Mucosa of stomach (tissue), 1 donor: ENCODE measurements around the gene SOD3.
A peak's percentile ranks its signal among the peaks of the same experiment; 100 is the strongest.

Source experiments
- H3K27me3 ChIP-seq: one replicate; pipeline ENCODE4 v1.7.0; 2013; ENCODE audit warnings: mild to moderate bottlenecking, low read length; ENCODE audit not compliant: control insufficient read depth, insufficient read depth
- H3K36me3 ChIP-seq: one replicate; pipeline ENCODE4 v1.7.0; 2013; ENCODE audit warnings: low read length; ENCODE audit not compliant: control insufficient read depth, insufficient read depth
- H3K4me1 ChIP-seq: one replicate; pipeline ENCODE4 v1.7.0; 2013; ENCODE audit warnings: mild to moderate bottlenecking, low read length; ENCODE audit not compliant: control insufficient read depth, insufficient read depth
- H3K4me3 ChIP-seq: one replicate; pipeline ENCODE4 v1.7.0; 2013; ENCODE audit warnings: low read length
- H3K9ac ChIP-seq: one replicate; pipeline ENCODE4 v1.7.0; 2013; ENCODE audit warnings: mild to moderate bottlenecking, low read length, moderate library complexity
- H3K9me3 ChIP-seq: one replicate; pipeline ENCODE4 v1.7.0; 2013; ENCODE audit warnings: mild to moderate bottlenecking, low read length, moderate library complexity; ENCODE audit not compliant: control insufficient read depth
- donor health status: Pancreatic carcinoma.

The SOD3 gene

GRCh38 chr4:24798036-24798610, 2.8 kb downstream of the SOD3 start:
- peaks cover 57% of the 10 kb centered on the region for H3K27me3 ChIP-seq
- no peak overlapping the region for H3K4me3 ChIP-seq

DNA sequence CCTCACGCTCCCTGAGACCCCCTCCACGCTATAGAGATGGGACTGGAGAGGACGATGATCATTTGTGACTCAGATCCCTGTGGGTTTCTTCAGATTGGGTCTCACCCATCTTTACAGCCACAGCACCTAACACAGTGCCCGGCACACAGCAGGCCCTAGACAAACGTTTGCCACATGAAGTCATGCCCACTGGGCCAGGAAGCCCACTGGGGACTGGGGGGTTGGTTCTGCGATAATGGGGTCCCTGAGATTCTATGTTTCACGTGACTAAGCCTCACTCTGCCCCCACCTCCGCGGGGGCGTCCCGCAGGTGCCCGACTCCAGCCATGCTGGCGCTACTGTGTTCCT, 3.8 kb downstream of the SOD3 start:
- H3K9me3 ChIP-seq, result no peaks in the 10 kb centered on the region
- H3K9ac ChIP-seq, result no peak overlapping the region
- H3K27me3 ChIP-seq, result peaks cover 57% of the 10 kb centered on the region
- peaks cover 18% of the 10 kb centered on the region for H3K4me1 ChIP-seq
- no peak overlapping the region for H3K4me3 ChIP-seq
- H3K36me3 ChIP-seq, result no peaks in the 10 kb centered on the region

More at GRCh38 chr4:24798036-24798610, 2.8 kb downstream of the SOD3 start:
- Histone ChIP-seq H3K4me1 (peaks cover 18% of the 10 kb centered on the region), H3K36me3 (no peaks in the 10 kb centered on the region), H3K9me3 (no peaks in the 10 kb centered on the region), H3K9ac (no peak overlapping the region)

DNA sequence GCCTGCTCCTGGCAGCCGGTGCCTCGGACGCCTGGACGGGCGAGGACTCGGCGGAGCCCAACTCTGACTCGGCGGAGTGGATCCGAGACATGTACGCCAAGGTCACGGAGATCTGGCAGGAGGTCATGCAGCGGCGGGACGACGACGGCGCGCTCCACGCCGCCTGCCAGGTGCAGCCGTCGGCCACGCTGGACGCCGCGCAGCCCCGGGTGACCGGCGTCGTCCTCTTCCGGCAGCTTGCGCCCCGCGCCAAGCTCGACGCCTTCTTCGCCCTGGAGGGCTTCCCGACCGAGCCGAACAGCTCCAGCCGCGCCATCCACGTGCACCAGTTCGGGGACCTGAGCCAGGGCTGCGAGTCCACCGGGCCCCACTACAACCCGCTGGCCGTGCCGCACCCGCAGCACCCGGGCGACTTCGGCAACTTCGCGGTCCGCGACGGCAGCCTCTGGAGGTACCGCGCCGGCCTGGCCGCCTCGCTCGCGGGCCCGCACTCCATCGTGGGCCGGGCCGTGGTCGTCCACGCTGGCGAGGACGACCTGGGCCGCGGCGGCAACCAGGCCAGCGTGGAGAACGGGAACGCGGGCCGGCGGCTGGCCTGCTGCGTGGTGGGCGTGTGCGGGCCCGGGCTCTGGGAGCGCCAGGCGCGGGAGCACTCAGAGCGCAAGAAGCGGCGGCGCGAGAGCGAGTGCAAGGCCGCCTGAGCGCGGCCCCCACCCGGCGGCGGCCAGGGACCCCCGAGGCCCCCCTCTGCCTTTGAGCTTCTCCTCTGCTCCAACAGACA, 4.4 kb downstream of the SOD3 start:
- peaks cover 57% of the 10 kb centered on the region for H3K27me3 ChIP-seq
- H3K9me3 ChIP-seq, result no peaks in the 10 kb centered on the region
- no peak overlapping the region for H3K9ac ChIP-seq
- H3K4me3 ChIP-seq, result no peak overlapping the region
- H3K4me1 ChIP-seq, result peaks cover 21% of the 10 kb centered on the region
- no peaks in the 10 kb centered on the region for H3K36me3 ChIP-seq

- Histone ChIP-seq H3K27me3 (peaks cover 56% of the 10 kb centered on the region), H3K9ac (peak overlapping the region; percentile 31), H3K36me3 (no peaks in the 10 kb centered on the region), H3K4me3 (no peak overlapping the region), H3K4me1 (peaks cover 21% of the 10 kb centered on the region), H3K9me3 (no peaks in the 10 kb centered on the region)
Measured at GRCh38 chr4:24800325-24800895, 5.0 kb downstream of the SOD3 start.

- Histone ChIP-seq H3K9me3 (no peaks in the 10 kb centered on the region), H3K4me3 (no peak overlapping the region), H3K9ac (no peak overlapping the region), H3K27me3 (peaks cover 50% of the 10 kb centered on the region), H3K4me1 (peaks cover 12% of the 10 kb centered on the region), H3K36me3 (no peaks in the 10 kb centered on the region)
Measured at GRCh38 chr4:24801136-24801855, 5.9 kb downstream of the SOD3 start.

DNA sequence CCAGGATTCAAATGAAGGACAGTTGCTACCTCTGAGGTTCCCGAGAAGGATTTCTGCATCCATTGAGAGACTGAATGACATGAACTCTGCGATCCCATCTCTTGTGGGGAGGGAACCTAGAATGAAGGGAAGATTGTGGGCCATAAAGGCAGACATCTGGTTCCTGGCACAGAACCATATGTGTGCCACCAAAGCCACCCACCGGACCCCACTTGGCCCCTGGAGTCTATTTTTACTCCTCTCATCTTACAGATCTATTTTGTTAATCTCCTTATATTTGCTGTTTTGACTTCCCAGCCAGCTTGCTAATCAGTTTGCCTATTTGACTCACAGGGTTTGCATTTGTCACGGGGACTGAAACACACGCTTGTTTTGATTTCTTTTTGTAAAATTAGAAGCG, 7.3 kb downstream of the SOD3 start:
- peaks cover 39% of the 10 kb centered on the region for H3K27me3 ChIP-seq
- peaks cover 12% of the 10 kb centered on the region for H3K4me1 ChIP-seq
- no peaks in the 10 kb centered on the region for H3K9me3 ChIP-seq
- H3K9ac ChIP-seq, result no peak overlapping the region
- H3K4me3 ChIP-seq, result no peak overlapping the region
- no peaks in the 10 kb centered on the region for H3K36me3 ChIP-seq

GRCh38 chr4:24805067-24805466, 9.7 kb downstream of the SOD3 start:
- Histone ChIP-seq H3K9me3 (no peaks in the 10 kb centered on the region), H3K9ac (no peak overlapping the region), H3K4me3 (no peak overlapping the region), H3K4me1 (peaks cover 11% of the 10 kb centered on the region), H3K27me3 (peaks cover 19% of the 10 kb centered on the region), H3K36me3 (no peaks in the 10 kb centered on the region)

DNA sequence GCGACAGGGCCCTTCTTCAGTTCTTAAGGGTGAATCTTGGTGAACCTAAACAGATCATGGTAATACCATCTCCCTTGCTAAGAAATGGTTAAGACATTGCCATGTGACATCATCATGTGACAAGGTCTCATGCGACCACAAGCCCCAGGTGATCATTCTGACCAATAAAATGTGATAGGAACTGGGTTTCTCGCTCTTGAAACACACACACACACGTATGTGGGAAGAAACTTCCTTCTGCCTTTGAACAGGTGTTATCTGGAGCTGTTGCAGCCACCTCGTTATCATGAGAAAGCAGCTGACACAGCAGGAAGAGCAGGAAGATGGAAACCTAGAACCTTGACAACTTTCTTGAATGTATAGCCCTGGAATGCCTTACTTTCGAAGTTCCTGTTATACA, 10.2 kb downstream of the SOD3 start:
- Histone ChIP-seq H3K4me1 (peaks cover 9% of the 10 kb centered on the region), H3K4me3 (no peak overlapping the region), H3K9me3 (no peaks in the 10 kb centered on the region), H3K27me3 (peaks cover 14% of the 10 kb centered on the region), H3K9ac (no peak overlapping the region), H3K36me3 (no peaks in the 10 kb centered on the region)

DNA sequence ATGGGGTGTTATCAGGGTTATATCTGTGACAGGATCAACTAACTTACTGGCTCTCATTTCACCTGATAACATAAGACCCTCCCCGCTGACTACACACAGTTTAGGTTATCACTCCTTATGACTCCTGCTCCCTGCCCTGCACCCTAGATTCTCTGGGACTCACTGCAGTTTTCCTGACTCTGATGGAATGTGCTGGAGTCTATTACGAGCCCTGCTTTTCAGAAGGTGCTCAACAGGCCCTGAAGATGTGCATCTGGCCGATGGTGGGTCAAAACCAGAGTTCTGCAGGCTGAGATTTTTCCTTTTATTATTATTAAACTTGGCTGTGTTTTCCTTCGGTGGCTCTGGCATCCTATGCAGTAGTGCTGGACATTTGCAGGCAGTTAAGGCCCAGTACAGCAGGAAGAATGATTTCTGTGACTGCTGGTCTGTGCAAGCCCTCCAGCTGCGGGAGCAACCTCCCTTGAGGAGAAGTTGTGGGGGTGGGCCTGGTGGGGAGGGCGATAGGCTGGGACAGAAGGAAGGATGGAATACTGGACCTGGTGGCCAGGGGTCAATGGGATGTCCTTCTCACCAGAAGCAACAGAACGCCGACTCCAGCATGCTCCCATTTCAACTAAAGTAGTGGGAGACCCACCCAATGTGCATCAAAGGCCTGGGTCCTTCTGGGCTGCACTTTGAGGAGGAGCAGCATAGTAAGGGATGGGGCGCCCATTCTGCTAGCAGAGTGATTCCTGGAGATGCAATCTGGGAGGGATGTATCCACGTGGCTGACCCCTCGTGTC, 11.0 kb downstream of the SOD3 start:
- Histone ChIP-seq H3K4me3 (no peak overlapping the region), H3K4me1 (peaks cover 9% of the 10 kb centered on the region), H3K9ac (no peak overlapping the region), H3K36me3 (no peaks in the 10 kb centered on the region), H3K27me3 (peaks cover 6% of the 10 kb centered on the region), H3K9me3 (no peaks in the 10 kb centered on the region)

DNA sequence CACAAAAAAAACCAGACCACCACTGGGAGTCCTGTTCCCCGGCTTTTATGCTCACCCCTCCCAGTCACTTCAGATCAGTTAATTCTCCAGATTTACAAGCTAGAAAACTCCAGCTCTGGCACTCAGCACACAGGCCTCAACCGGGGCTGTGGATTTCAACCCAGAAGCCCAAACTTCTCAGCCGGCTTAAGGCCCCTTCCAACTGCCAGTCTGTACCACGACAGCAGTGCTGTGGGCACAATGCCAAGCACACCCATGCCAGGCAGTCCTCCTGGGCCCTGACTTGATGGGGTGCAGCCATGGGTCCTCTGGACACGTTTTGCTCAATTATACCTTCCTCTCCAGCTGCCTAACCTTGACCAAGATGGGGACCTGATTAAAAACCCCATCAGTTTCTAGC, 12.2 kb downstream of the SOD3 start:
- peaks cover 9% of the 10 kb centered on the region for H3K4me1 ChIP-seq
- H3K4me3 ChIP-seq, result no peak overlapping the region
- no peaks in the 10 kb centered on the region for H3K36me3 ChIP-seq
- H3K27me3 ChIP-seq, result no peaks in the 10 kb centered on the region
- H3K9ac ChIP-seq, result no peak overlapping the region
- no peaks in the 10 kb centered on the region for H3K9me3 ChIP-seq

- Histone ChIP-seq H3K9ac (no peak overlapping the region), H3K4me1 (peaks cover 9% of the 10 kb centered on the region), H3K9me3 (no peaks in the 10 kb centered on the region), H3K36me3 (no peaks in the 10 kb centered on the region), H3K27me3 (no peaks in the 10 kb centered on the region), H3K4me3 (no peak overlapping the region)
Measured at GRCh38 chr4:24808261-24808660, 12.9 kb downstream of the SOD3 start.
